GM19238 (cell line): ENCODE results near the gene ELF1.
A peak's percentile ranks its signal among the peaks of the same experiment; 100 is the strongest.

Source experiments
- DNase-seq: peaks from one replicate; pipeline ENCODE4 v3.0.0; 2011; ENCODE audit warnings: low spot score; ENCODE audit not compliant: insufficient read length

Gene ELF1

DNA sequence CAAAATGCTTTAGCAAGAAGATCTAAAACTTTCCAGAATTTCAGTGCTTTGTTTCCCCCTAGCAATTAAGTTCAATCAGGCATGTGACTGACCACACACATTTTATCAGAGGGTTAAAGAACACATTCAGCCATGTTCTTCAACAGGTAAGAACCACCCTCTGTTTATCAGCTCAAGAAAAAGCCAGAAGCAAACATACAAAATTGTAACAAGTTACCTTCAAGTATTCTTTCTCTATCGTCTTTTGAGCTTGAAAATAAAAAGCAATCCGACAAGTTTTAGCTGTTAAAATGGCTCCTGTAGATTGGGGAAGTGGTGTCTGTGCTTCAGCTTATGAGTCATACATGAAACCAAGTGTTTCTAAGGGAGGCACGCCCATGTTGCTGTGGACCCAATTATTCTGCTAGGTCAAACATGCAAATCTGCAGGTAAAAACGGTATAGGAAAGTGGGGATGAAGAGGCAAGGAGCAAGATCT, at the start of gene ELF1:
ELF1 (minus strand) TSS at position 306 of the 477 bp plus-strand sequence. CDS start 37,262 bp downstream, outside the sequence.
- peak; percentile 37 for DNase-seq

GRCh38 chr13:41065078-41065477, 46.0 kb upstream of the ELF1 start:
- DNase-seq, result no peak

- DNase-seq, result no peak
Observed at GRCh38 chr13:41064493-41064892, 45.4 kb upstream of the ELF1 start.

- no peak for DNase-seq
Observed at GRCh38 chr13:41061914-41062837, 43.1 kb upstream of the ELF1 start.

DNA sequence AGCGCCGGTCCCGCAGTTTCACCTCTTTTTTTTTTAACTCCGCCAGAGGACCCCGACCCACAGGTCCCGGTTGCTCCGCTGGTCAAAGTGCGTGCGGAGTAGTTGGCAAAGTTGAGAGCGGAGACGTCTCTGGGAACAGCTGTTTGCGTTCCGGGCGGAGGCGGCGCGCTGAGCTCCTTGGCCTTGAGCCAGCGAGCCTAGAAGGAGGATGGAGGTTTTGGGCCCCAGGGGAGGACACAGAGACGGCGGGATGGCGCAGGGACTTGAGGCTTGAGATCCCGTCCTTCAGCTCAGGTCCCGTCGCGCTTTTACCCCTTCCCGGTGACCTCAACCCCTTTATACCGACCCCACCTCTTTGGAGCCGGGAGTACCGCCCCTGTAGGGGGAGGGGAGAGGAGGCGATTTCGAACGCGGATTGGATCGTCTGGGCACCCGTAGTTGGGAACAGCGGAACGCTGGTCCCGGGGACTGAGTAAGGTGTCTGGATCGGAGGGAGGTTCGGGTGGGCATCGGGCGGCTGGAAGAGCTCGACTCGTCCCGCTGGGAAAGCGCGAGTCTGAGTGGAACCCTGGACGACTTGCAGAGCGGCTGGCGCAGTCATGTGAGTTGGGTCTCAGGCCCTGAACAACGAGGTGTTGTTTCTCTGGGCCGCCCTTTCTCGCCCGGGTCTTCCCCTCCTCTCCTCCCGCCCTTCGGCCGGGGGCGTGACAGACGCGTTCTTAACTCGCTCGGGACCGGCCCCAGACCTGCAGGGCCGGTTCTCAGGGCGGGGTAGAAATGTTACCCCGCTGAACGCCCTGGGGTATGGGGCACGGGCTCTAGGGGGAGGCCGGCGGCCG, 42.2 kb upstream of the ELF1 start, which contains the start of gene WBP4:
WBP4 (plus strand) TSS at position 435 of the 839 bp plus-strand sequence; CDS start at position 600, 165 bp downstream.
- peak; percentile 84 for DNase-seq

DNA sequence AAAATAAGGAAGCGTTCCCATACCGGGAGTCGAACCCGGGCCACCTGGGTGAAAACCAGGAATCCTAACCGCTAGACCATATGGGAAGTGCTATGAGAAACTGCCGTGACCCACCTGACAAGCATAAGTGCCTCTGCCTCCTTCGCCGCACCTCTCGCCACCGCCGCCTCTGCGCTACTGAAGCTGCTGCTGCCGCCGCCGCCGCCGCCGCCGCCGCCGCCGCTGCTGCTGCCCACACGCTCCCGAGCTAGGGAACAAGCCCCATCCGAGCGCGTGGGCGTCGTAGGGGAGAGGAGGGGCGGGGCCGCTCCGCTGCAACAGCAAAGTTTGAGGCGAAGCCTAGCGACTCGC, 41.6 kb upstream of the ELF1 start:
- DNase-seq, result peak; percentile 23

- peak; percentile 51 for DNase-seq
Observed at GRCh38 chr13:41060082-41060723, 41.1 kb upstream of the ELF1 start.

DNA sequence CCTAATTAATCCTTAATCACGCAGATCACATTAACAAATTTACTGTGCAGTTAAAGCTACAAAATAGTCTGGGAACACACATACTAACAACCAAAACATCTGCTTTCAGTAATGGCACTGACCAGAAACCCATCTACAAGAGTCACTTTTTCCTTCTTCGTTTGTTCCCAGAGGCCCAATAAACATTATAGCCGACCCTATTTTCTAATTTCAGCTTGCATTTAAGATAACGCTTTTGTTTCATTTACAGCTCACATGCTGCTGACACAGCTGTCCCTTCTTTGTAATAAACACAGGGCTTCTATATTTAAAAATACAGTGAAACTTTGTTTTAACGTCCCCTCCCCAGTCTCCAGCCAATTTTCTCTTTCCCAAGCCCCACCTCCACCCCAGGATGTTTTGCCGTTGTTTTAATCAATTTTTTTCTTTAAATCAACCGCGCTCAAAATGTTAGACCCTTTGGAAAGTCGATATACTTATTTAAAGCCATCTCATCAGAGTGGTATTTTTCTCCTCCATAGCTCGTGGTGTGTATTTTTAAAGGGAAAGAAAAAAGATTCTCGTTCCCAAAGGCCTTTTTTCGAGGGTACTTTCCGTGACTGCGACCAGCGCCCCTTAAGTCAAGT, 40.5 kb upstream of the ELF1 start:
- no peak for DNase-seq

GRCh38 chr13:41058295-41059070, 39.4 kb upstream of the ELF1 start:
- DNase-seq, result no peak

DNA sequence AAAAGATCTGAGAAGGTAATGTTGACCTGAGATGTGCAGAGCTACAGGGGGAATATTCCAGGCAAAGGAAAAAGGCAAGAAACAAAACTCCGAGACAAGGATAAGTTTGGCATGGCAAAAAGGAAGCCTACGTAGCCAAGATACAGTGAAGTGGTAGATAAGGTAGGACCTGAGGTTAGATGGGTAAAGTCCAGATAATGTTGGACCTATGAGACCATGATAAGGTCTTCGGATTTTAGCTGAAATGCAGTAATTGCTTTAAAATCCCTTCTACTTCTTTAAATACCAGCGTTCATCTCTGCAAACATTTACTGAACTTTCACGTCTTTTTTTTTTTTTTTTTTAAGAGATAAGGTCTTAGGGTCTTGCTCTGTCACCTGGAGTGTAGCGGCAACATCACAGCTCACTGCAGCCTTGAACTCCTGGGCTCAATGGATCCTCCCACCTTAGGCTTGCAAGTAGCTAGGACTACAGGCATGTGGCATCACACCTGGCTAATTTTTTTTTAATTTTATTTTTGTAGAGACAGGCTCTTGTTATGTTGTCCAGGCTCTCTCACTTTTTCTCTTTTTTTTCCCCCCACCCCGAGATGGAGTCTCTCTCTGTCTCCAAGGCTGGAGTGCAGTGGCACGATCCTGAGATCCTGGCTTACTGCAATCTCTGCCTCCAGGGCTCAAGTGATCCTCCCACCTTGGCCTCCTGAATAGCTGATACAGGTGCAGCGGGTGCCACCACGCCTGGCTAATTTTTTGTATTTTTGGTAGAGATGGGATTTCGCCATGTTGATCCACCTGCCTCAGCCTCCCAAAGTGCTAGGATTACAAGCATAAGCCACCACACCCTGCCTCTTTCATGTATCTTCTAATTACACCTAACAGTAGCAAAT, 38.0 kb upstream of the ELF1 start:
- no peak for DNase-seq

DNA sequence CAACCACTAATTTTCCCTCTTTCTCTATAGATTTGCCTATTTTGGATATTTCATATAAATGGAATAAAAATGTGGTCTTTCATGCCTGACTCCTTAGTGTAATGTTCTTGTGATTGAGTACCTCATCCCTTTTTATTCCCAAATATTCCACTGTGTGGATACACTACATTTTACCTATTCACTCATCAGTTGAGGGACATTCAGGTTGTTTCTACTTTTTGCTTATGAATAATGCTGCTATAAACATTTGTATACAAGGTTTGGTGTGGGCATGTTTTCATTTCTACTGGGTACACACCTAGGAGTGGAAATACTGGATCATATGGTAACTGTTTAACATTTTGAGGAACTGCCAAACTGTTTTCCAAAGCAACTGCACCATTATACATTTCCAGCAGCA, 37.1 kb upstream of the ELF1 start:
- DNase-seq, result no peak

- DNase-seq, result no peak
Observed at GRCh38 chr13:41054919-41055619, 36.0 kb upstream of the ELF1 start.

- DNase-seq, result no peak
Observed at GRCh38 chr13:41054212-41054877, 35.2 kb upstream of the ELF1 start.

DNA sequence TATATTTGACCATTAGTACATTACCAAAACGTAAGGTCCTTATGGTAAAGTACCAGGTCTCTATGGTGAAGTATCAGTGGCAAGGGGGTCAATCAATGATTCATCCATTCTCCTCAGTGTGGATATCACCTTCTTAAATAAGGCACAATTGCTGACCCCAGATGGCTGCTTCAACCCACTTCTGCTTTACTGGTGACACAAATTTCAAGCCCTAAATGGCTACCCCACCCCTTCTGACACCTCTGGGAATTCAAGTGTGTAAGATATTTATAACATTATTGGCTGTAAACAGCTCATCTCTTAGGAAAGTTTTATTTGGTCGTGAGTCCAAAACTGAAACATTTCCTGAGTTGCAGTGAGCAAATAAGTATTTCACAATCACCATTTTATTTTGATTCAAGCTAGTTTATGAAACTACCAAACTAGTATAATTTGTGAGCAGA, 34.3 kb upstream of the ELF1 start:
- no peak for DNase-seq

GRCh38 chr13:41052441-41052840, 33.3 kb upstream of the ELF1 start:
- DNase-seq, result no peak

- no peak for DNase-seq
Observed at GRCh38 chr13:41049480-41050440, 30.6 kb upstream of the ELF1 start.

DNA sequence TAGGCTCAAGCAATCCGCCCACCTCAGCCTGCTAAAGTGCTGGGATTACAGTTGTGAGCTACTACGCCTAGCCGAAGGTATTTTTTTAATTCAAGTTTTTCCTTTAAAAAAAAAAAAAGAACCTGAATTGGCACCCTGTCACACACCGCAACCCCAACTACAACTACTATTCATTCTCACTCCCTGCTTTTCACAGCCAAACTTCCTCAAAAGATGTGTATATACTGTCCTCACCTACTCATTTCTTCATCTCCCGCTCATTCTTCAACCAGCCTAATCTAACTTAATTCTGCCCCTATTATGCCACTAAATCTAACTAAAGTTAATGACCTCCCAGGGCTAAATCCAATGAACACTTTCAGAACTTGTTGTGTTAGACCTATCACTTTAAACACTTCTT, 29.5 kb upstream of the ELF1 start:
- no peak for DNase-seq
